Neural cell (in vitro differentiated cells): ENCODE data around the gene NOC4L. TPM values are rescaled to one million over a fixed set of nuclear protein-coding genes. Genes with fewer than 3 reads are reported as not detected.

Source experiments
- H2AFZ ChIP-seq: fragments of 200-600, 300-800 bp; sonication (generic), shearing (Covaris generic); 2 replicates; pipeline ENCODE4 v1.6.0; 2014; ENCODE audit warnings: low read depth, mild to moderate bottlenecking, antibody characterized with exemption, low read length, moderate library complexity
- H3F3A ChIP-seq: fragments of 200-600 bp; shearing (Covaris generic); 2 replicates; pipeline ENCODE4 v1.6.1; 2016; ENCODE audit warnings: mild to moderate bottlenecking, moderate library complexity, mixed read lengths, antibody characterized with exemption, low read length; ENCODE audit not compliant: insufficient read depth, poor library complexity, severe bottlenecking
- H3K27ac ChIP-seq: fragments of 200-600, 300-800 bp; sonication (generic), shearing (Covaris generic); 2 replicates; pipeline ENCODE4 v1.5.1; 2014; ENCODE audit warnings: mild to moderate bottlenecking, low read length, moderate library complexity
- H3K27me3 ChIP-seq: fragments of 300-800, 200-600 bp; sonication (generic), shearing (Covaris generic); 2 replicates; pipeline ENCODE4 v1.6.0; 2014; ENCODE audit warnings: mild to moderate bottlenecking, low read depth, low read length, moderate library complexity; ENCODE audit not compliant: insufficient read depth
- H3K36me3 ChIP-seq: fragments of 300-800, 200-600 bp; sonication (generic), shearing (Covaris generic); 2 replicates; pipeline ENCODE4 v1.5.1; 2014; ENCODE audit warnings: mild to moderate bottlenecking, antibody characterized with exemption, low read length, moderate library complexity; ENCODE audit not compliant: insufficient read depth
- H3K4me2 ChIP-seq: fragments of 300-800, 200-600 bp; sonication (generic), shearing (Covaris generic); 2 replicates; pipeline ENCODE4 v1.6.0; 2014; ENCODE audit warnings: mild to moderate bottlenecking, low read length
- H3K4me3 ChIP-seq: fragments of 300-800, 200-600 bp; sonication (generic), shearing (Covaris generic); 2 replicates; pipeline ENCODE4 v1.5.1; 2014; ENCODE audit warnings: mild to moderate bottlenecking, low read length, moderate library complexity
- H3K79me2 ChIP-seq: fragments of 200-600 bp; shearing (Covaris generic); replicated peaks from 2 replicates; pipeline ENCODE4 v1.6.0; 2014; ENCODE audit warnings: mild to moderate bottlenecking, low read length, moderate library complexity; ENCODE audit not compliant: insufficient read depth
- H3K9ac ChIP-seq: fragments of 300-800, 200-600 bp; sonication (generic), shearing (Covaris generic); 2 replicates; pipeline ENCODE4 v1.6.1; 2016; ENCODE audit warnings: mild to moderate bottlenecking, low read length, mixed read lengths
- H3K9me2 ChIP-seq: fragments of 200-600 bp; shearing (Covaris generic); 2 replicates; pipeline ENCODE4 v1.6.1; 2016; ENCODE audit warnings: mild to moderate bottlenecking, low read length, mixed read lengths; ENCODE audit not compliant: insufficient read depth
- H3K9me3 ChIP-seq: fragments of 200-600, 300-800 bp; sonication (generic), shearing (Covaris generic); 2 replicates; pipeline ENCODE4 v1.6.1; 2016; ENCODE audit warnings: mild to moderate bottlenecking, mixed run types, low read length, moderate library complexity, mixed read lengths
- H4K20me1 ChIP-seq: fragments of 200-600 bp; shearing (Covaris generic); 2 replicates; pipeline ENCODE4 v1.6.1; 2016; ENCODE audit warnings: mild to moderate bottlenecking, mixed run types; ENCODE audit not compliant: insufficient read depth
- CTCF ChIP-seq: fragments of 450-650 bp; IDR thresholded peaks from 2 replicates; pipeline ENCODE4 v1.5.1; 2014; ENCODE audit warnings: antibody characterized with exemption, mild to moderate bottlenecking, moderate library complexity; ENCODE audit not compliant: poor library complexity, severe bottlenecking
- EP300 ChIP-seq: fragments of 450-650 bp; conservative IDR thresholded peaks from 2 replicates; pipeline ENCODE4 v1.6.1; 2014; ENCODE audit warnings: antibody characterized with exemption, mild to moderate bottlenecking, moderate library complexity; ENCODE audit not compliant: poor library complexity, severe bottlenecking
- EZH2 ChIP-seq: fragments of 200-600, 300-800 bp; shearing (Covaris generic), sonication (generic); IDR thresholded peaks from 2 replicates; pipeline ENCODE4 v1.6.1; 2014; ENCODE audit warnings: antibody characterized with exemption, low read length, borderline replicate concordance, mild to moderate bottlenecking; ENCODE audit not compliant: insufficient read depth, poor library complexity, severe bottlenecking
- MXI1 ChIP-seq: fragments of 450-650 bp; conservative IDR thresholded peaks from 2 replicates; pipeline ENCODE4 v1.6.1; 2014; ENCODE audit warnings: antibody characterized with exemption, mild to moderate bottlenecking; ENCODE audit not compliant: poor library complexity, severe bottlenecking
- POLR2AphosphoS5 ChIP-seq: IDR thresholded peaks from 2 replicates; pipeline ENCODE4 v1.6.1; 2012
- RAD21 ChIP-seq: fragments of 450-650 bp; conservative IDR thresholded peaks from 2 replicates; pipeline ENCODE4 v1.6.1; 2014; ENCODE audit warnings: antibody characterized with exemption, mild to moderate bottlenecking, moderate library complexity
- SMC3 ChIP-seq: fragments of 450-650 bp; conservative IDR thresholded peaks from 2 replicates; pipeline ENCODE4 v1.6.1; 2014; ENCODE audit warnings: antibody characterized with exemption, mild to moderate bottlenecking, moderate library complexity; ENCODE audit not compliant: poor library complexity
- TAF1 ChIP-seq: IDR thresholded peaks from 2 replicates; pipeline ENCODE4 v1.6.1; 2012; ENCODE audit warnings: low read depth
- polyA plus RNA-seq: library from polyadenylated mRNA; depleted of rRNA; stranded (reverse); fragments of >200 nt; gene quantifications from 2 replicates; pipeline ENCODE4 v1.2.3, GENCODE V29; 2014
- TF ChIP-seq, protein P1 (sequence below): IDR thresholded peaks from 2 replicates; pipeline ENCODE4 v1.6.1; 2012; ENCODE audit warnings: borderline replicate concordance

NOC4L gene
- polyA plus RNA-seq, 1 donor from 2014 or later: 26.9 TPM

GRCh38 chr12:132140918-132141841, 3.1 kb upstream of the NOC4L start:
- Histone ChIP-seq H3K36me3 (no peaks in the 10 kb centered on the region), H3K27ac (no peak overlapping the region), H3K9me2 (no peaks in the 10 kb centered on the region), H4K20me1 (no peaks in the 10 kb centered on the region), H3K4me3 (no peak overlapping the region), H3K79me2 (peaks cover 14% of the 10 kb centered on the region), H3K9me3 (no peaks in the 10 kb centered on the region), H3K4me2 (no peak overlapping the region), H3F3A (no peaks in the 10 kb centered on the region), H3K27me3 (no peaks in the 10 kb centered on the region), H2AFZ (no peak overlapping the region), H3K9ac (no peak overlapping the region)
- TF ChIP-seq TAF1 (no peak), MXI1 (no peak), POLR2AphosphoS5 (no peak), CTCF (no peak), SMC3 (no peak), EP300 (no peak), RAD21 (no peak), EZH2 (no peak)
- TF ChIP-seq, protein P1, sequence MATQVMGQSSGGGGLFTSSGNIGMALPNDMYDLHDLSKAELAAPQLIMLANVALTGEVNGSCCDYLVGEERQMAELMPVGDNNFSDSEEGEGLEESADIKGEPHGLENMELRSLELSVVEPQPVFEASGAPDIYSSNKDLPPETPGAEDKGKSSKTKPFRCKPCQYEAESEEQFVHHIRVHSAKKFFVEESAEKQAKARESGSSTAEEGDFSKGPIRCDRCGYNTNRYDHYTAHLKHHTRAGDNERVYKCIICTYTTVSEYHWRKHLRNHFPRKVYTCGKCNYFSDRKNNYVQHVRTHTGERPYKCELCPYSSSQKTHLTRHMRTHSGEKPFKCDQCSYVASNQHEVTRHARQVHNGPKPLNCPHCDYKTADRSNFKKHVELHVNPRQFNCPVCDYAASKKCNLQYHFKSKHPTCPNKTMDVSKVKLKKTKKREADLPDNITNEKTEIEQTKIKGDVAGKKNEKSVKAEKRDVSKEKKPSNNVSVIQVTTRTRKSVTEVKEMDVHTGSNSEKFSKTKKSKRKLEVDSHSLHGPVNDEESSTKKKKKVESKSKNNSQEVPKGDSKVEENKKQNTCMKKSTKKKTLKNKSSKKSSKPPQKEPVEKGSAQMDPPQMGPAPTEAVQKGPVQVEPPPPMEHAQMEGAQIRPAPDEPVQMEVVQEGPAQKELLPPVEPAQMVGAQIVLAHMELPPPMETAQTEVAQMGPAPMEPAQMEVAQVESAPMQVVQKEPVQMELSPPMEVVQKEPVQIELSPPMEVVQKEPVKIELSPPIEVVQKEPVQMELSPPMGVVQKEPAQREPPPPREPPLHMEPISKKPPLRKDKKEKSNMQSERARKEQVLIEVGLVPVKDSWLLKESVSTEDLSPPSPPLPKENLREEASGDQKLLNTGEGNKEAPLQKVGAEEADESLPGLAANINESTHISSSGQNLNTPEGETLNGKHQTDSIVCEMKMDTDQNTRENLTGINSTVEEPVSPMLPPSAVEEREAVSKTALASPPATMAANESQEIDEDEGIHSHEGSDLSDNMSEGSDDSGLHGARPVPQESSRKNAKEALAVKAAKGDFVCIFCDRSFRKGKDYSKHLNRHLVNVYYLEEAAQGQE: no peak

- H4K20me1 ChIP-seq: no peaks in the 10 kb centered on the region
- H3K9me3 ChIP-seq: no peaks in the 10 kb centered on the region
- no peaks in the 10 kb centered on the region for H3K27me3 ChIP-seq
- H3F3A ChIP-seq: no peaks in the 10 kb centered on the region
- TF ChIP-seq MXI1 (no peak), EP300 (no peak), POLR2AphosphoS5 (no peak)
- H3K27ac ChIP-seq: no peak overlapping the region
- peak overlapping the region; percentile 82 for H3K4me3 ChIP-seq
- H3K9me2 ChIP-seq: no peaks in the 10 kb centered on the region
- peaks cover 19% of the 10 kb centered on the region for H3K79me2 ChIP-seq
- no peaks in the 10 kb centered on the region for H3K36me3 ChIP-seq
- H3K4me2 ChIP-seq: no peak overlapping the region
- no peak overlapping the region for H2AFZ ChIP-seq
- H3K9ac ChIP-seq: no peak overlapping the region
Measured at GRCh38 chr12:132141976-132142678, 2.1 kb upstream of the NOC4L start.
